Measurements from ENCODE around the gene METTL21A. TPM values are rescaled to one million over a fixed set of nuclear protein-coding genes. Genes with fewer than 3 reads are reported as not detected.

Gene METTL21A
- 15.9 and 22.5 TPM in 2 replicates for total RNA-seq

GRCh38 chr2:207625014-207625907 is at the start of gene METTL21A:
METTL21A (minus strand) TSS chr2:207625394; CDS start chr2:207624375, 1,019 bp downstream.

Other genes starting within 250 kb of the METTL21A start
- gene CREB1, start 95.4 kb downstream of the METTL21A start, total RNA-seq = 28.3 and 36.3 TPM in 2 replicates
- 27.0 and 30.9 TPM in 2 replicates for gene CCNYL1, start 86.2 kb upstream of the METTL21A start, total RNA-seq
- gene FZD5, start 144.5 kb upstream of the METTL21A start, total RNA-seq = 0.65 and 2.1 TPM in 2 replicates

Measured in epithelial cell of umbilical artery (primary cell).